Stomach (tissue), 9 donors: ENCODE measurements around the gene TSSK2. TPM values are rescaled to one million over a fixed set of nuclear protein-coding genes. Genes with fewer than 3 reads are reported as not detected.

Experiments
- DNase-seq, 2 donors: peaks; one replicate each; pipeline versions ENCODE4 v3.0.0 to v3.0.0-alpha.2; 2013 to 2019
- H3K27ac ChIP-seq, 5 donors: fragments of 200-600 bp in 4 of 5; sonication (generic) in 4 of 5; one replicate each; pipeline ENCODE4 v1.5.1; 2013 to 2019; ENCODE audit warnings: mild to moderate bottlenecking in 1 of 5, moderate library complexity in 1 of 5
- H3K27me3 ChIP-seq, 3 donors: fragments of 200-600 bp; sonication (generic); one replicate each; pipeline ENCODE4 v1.5.1; 2017 to 2019; ENCODE audit warnings: mixed run types in 1 of 3
- H3K36me3 ChIP-seq, 4 donors: fragments of 200-600 bp; sonication (generic); 1 replicate in 3 of 4; 2 replicates in 1 of 4; pipeline ENCODE4 v1.5.1; 2016 to 2019
- H3K4me1 ChIP-seq, 4 donors: fragments of 200-600 bp; sonication (generic); one replicate each; pipeline ENCODE4 v1.5.1; 2016 to 2019
- H3K4me3 ChIP-seq, 4 donors: fragments of 200-600 bp; sonication (generic) in 3 of 4; one replicate each; pipeline ENCODE4 v1.5.1; 2016 to 2019; ENCODE audit warnings: mild to moderate bottlenecking in 1 of 4
- H3K9me3 ChIP-seq, 4 donors: fragments of 200-600 bp; sonication (generic); one replicate each; pipeline ENCODE4 v1.5.1; 2016 to 2019
- EP300 ChIP-seq: sonication (generic); formaldehyde crosslinking; IDR thresholded peaks from one replicate; pipeline ENCODE4 v1.6.1; 2017; ENCODE audit warnings: antibody characterized with exemption
- POLR2A ChIP-seq, 4 donors: fragments of 450-650 bp; IDR thresholded peaks; one replicate each; pipeline ENCODE4 v1.6.1; 2016; ENCODE audit warnings: antibody characterized with exemption in 4 of 4, control low read depth in 2 of 4, mild to moderate bottlenecking in 1 of 4, moderate library complexity in 1 of 4
- POLR2AphosphoS5 ChIP-seq, 3 donors: sonication (generic); formaldehyde crosslinking; IDR thresholded peaks; one replicate each; pipeline ENCODE4 v1.6.1; 2016; ENCODE audit warnings: antibody characterized with exemption in 3 of 3
- WGBS, 5 donors: extraction: QIAGEN DNeasy Blood & Tissue Kit in 3 of 5; methylation state at CpG; one replicate each; pipeline versions ENCODE4 v1.1.5 to v1.1.7; 2013 to 2018; 5-methylcytosine and 5-hydroxymethylcytosine counted together
- intact Hi-C: fragments of 100-400 bp; cut with DNase I; formaldehyde crosslinking; loops from one replicate; pipeline ENCODE4 v1.15.1; 2023; ENCODE audit warnings: low total_unique reads
- polyA plus RNA-seq, 3 donors: library from polyadenylated mRNA; stranded (reverse); fragments of 200-250 nt; gene quantifications; one replicate each; pipeline ENCODE4 v1.2.3, GENCODE V29; 2013
- total RNA-seq, 5 donors: library from RNA; depleted of rRNA; stranded (reverse); fragments of >200 nt; gene quantifications; one replicate each; pipeline versions ENCODE4 v1.1.0 to v1.2.3, GENCODE V29; 2014 to 2016
- TF ChIP-seq, protein P1 (sequence below), 7 experiments: fragments of 450-650 bp in 4 of 7; fragments of 200-600 bp in 3 of 7; sonication (generic) in 3 of 7; IDR thresholded peaks; one replicate each; pipeline ENCODE4 v1.5.1; 2016 to 2019; ENCODE audit warnings: antibody characterized with exemption in 7 of 7, control low read depth in 2 of 7, mild to moderate bottlenecking in 1 of 7
- donor health status: healthy with polysubstance abuse.
- donor health status: Bipolar disorder and iron deficiency.
- donor health status: healthy.

Gene TSSK2
- total and polyA plus RNA-seq, 8 donors, result 0.08 TPM; not detected in 7

DNA sequence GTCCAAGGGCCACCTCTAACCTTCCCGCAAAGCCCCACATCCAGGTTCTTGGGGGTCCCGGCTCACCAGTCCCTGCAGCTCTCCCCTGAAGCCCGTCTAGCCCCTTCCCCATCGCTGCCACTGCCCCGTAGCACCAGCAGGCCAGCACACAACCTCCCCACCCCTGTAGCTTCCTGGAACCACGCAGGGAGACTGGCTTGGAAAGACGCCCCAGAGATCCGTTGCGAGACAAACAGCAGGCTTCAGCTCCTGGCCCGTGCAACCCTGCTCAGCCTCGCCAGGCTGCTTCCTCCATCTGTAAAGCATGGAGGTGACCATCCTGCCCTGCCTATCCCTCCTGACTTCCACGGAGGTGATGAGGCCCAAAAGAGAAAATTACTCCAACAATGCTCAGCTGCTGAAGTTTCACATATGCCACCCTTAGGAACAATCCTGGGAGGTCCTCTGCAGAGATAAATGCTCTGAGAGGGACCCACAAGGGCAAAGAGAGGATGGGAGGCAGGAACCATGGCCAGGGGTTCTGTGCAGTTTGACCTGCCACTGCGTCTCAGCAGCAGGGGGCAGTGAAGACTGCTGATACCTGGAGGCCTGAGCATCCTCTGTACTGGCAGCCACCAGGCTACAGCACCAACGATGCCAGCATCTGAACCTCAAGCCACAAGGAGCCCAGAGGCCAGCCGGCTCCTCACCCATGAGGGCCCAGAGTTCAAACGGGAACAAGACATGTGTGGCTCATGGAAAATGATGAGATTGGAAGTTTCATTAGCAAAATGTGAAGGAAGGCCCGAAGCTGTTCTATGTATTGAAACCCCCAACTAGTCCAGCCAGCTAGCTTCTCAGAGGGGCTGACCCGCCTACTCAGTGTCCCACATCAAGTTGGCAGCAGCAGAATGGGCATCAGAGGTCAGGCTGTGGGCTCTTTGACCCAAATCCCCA is 25.0 kb upstream of the TSSK2 start:
- WGBS, 5 donors, result 60 to 72% (median 67%) methylated on average over 16 to 18 of the region's 18 CpGs
- no peaks in the 10 kb centered on the region for H3K9me3 ChIP-seq
- intact Hi-C loops, result no loop called here
- H3K36me3 ChIP-seq, result no peaks in the 10 kb centered on the region
- no peak for DNase-seq
- TF ChIP-seq EP300 (no peak), POLR2AphosphoS5 (IDR thresholded peaks at IDR 0.05) (no peak), POLR2A (IDR thresholded peaks at IDR 0.05) (no peak)
- TF ChIP-seq, protein P1, sequence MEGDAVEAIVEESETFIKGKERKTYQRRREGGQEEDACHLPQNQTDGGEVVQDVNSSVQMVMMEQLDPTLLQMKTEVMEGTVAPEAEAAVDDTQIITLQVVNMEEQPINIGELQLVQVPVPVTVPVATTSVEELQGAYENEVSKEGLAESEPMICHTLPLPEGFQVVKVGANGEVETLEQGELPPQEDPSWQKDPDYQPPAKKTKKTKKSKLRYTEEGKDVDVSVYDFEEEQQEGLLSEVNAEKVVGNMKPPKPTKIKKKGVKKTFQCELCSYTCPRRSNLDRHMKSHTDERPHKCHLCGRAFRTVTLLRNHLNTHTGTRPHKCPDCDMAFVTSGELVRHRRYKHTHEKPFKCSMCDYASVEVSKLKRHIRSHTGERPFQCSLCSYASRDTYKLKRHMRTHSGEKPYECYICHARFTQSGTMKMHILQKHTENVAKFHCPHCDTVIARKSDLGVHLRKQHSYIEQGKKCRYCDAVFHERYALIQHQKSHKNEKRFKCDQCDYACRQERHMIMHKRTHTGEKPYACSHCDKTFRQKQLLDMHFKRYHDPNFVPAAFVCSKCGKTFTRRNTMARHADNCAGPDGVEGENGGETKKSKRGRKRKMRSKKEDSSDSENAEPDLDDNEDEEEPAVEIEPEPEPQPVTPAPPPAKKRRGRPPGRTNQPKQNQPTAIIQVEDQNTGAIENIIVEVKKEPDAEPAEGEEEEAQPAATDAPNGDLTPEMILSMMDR (IDR thresholded peaks at IDR 0.05), result no peak
- H3K27ac ChIP-seq, result peak overlapping the region in 1 of 5 donors; percentile 24
- no peak overlapping the region for H3K4me3 ChIP-seq
- no peaks in the 10 kb centered on the region for H3K27me3 ChIP-seq
- H3K4me1 ChIP-seq, result peaks cover 33 to 71% (median 62%) of the 10 kb centered on the region in 4 donors

DNA sequence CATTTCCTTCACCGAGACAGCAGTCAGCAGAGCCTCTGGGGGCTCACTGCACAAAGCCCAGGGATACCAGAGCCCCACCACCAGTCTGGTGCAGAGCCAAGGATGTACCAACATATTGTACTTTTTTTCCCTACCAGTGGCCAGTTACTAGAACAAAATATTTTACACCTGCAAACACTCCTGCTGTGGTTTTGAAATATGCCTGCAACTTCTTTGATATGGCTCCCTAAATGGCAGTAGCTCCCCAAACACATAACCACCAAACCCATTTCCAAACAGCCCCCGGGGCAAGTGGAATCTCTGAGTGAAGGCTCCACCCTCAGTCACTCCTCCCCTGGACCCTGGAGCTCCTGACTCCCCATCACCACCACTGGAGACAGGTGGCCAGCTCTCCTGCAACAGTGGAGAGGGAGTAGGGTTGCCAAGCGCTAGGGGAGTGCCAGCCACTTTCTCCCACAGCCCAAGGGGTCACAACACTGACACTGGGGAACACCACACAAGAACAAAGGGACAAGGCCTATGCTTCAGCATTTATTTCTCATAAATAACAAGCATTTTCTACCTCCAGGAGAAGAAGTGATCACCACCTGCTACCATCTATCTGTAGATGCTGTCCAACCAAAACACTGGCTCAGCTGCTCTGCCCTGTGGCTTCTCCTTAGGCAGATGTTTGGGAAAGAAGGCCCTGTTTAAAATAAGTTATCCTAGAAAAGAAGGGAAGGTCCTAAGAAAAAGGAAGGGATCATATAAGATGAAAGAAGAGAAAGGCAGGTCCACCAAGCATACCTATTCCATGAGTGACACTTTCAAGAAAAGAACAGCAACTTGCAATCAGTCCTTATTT is 24.0 kb upstream of the TSSK2 start:
- DNase-seq, result no peak
- H3K9me3 ChIP-seq, result no peaks in the 10 kb centered on the region
- no peak overlapping the region for H3K4me3 ChIP-seq
- H3K27me3 ChIP-seq, result no peaks in the 10 kb centered on the region
- peaks cover 33 to 77% (median 68%) of the 10 kb centered on the region in 4 donors for H3K4me1 ChIP-seq
- intact Hi-C loops, result no loop called here
- no peaks in the 10 kb centered on the region for H3K36me3 ChIP-seq
- 73 to 86% (median 78%) methylated on average over 3 of the region's 3 CpGs for WGBS, 5 donors
- no peak overlapping the region for H3K27ac ChIP-seq
- TF ChIP-seq EP300, result no peak
- TF ChIP-seq, protein P1 (IDR thresholded peaks at IDR 0.05), result no peak
- no peak for TF ChIP-seq POLR2A (IDR thresholded peaks at IDR 0.05)
- TF ChIP-seq POLR2AphosphoS5 (IDR thresholded peaks at IDR 0.05), result no peak

DNA sequence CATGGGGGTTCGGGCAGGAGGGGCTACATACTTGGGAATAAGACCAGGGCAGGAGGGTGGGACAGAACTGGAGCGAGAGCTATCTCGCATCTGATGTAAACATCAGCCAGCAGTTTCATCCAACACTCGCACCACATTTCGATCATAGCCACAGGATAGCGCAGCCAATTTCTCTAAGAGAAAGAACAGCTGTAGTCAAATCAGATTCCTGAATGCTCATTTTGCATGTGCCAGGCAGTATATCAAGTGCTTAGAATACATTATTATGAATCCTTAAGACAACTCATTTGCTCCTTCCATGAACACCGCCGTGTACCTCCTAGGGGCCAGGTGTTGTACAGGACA is 23.4 kb upstream of the TSSK2 start:
- Histone ChIP-seq H3K27me3 (no peaks in the 10 kb centered on the region), H3K36me3 (no peaks in the 10 kb centered on the region), H3K27ac (peak overlapping the region in 1 of 5 donors; percentile 78), H3K4me3 (no peak overlapping the region), H3K4me1 (peaks cover 33 to 77% (median 68%) of the 10 kb centered on the region in 4 donors), H3K9me3 (no peaks in the 10 kb centered on the region)
- WGBS, 5 donors, result 79 to 90% (median 86%) methylated on average over 8 of the region's 8 CpGs
- intact Hi-C loops, result no loop called here
- TF ChIP-seq POLR2A (IDR thresholded peaks at IDR 0.05), result no peak
- no peak for TF ChIP-seq EP300
- TF ChIP-seq, protein P1 (IDR thresholded peaks at IDR 0.05), result no peak
- TF ChIP-seq POLR2AphosphoS5 (IDR thresholded peaks at IDR 0.05), result no peak
- DNase-seq, result no peak

DNA sequence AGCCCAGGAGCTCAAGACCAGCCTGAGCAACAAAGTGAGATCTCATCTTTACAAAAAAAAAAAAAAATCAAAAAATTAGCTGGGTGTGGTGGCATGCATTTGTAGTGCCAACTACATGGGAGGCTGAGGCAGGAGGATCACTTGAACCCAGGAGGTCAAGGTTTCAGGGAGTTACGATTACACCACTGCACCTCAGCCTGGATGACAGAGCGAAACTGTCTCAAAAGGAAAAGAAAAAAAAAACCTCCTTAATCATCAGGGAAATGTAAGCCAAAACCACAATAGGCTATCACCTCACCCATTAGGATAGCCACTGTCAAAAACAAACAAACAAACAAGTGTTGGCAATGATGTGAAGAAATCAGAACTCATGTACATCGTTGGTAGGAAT is 22.3 kb upstream of the TSSK2 start:
- peak overlapping the region in 3 of 5 donors; percentile 57 to 78 (median 66) for H3K27ac ChIP-seq

More for the DNA sequence above, 22.3 kb upstream of the TSSK2 start:
- Histone ChIP-seq H3K27me3 (no peaks in the 10 kb centered on the region), H3K4me3 (no peak overlapping the region), H3K36me3 (no peaks in the 10 kb centered on the region), H3K9me3 (no peaks in the 10 kb centered on the region), H3K4me1 (peaks cover 33 to 85% (median 71%) of the 10 kb centered on the region in 4 donors)
- intact Hi-C loops, result no loop called here
- WGBS, 5 donors, result 46 to 83% (median 82%) methylated on average over 3 of the region's 3 CpGs
- TF ChIP-seq, protein P1 (IDR thresholded peaks at IDR 0.05), result no peak
- no peak for TF ChIP-seq POLR2A (IDR thresholded peaks at IDR 0.05)
- no peak for TF ChIP-seq POLR2AphosphoS5 (IDR thresholded peaks at IDR 0.05)
- TF ChIP-seq EP300, result no peak
- no peak for DNase-seq
